K562 (cell line): ENCODE measurements around the gene PARK7. TPM values are rescaled to one million over a fixed set of nuclear protein-coding genes. Genes with fewer than 3 reads are reported as not detected.

Experiments used
- ATAC-seq: fragments of 200-7000 bp; cut with Tn5 transposase; 3 replicates; pipeline ENCODE4 v1.9.1; 2020; ENCODE audit warnings: moderate library complexity
- BruUV-seq: library from RNA; stranded (reverse); fragments of 400-500 nt; replicated peaks from 2 replicates; lab custom pipeline; 2021; lab: Mats Ljungman, UMichigan
- CTCF ChIA-PET: fragments of 300-600 bp; formaldehyde crosslinking; extraction: SDS; loops from one replicate; lab custom pipeline; 2021; ENCODE audit warnings: low intra/inter-chr PET ratio; lab: Yijun Ruan, JAX
- POLR2A ChIA-PET: fragments of 300-600, 350-650 bp; sonication (Branson Sonifier 250); formaldehyde crosslinking; extraction: SDS; loops from one replicate; lab custom pipeline; 2021; ENCODE audit warnings: antibody characterized with exemption, inconsistent platforms; lab: Yijun Ruan, JAX
- DNase-seq, 4 experiments: peaks; one replicate each; pipeline versions ENCODE4 v3.0.0 to v3.0.0-alpha.2; 2011 to 2018; ENCODE audit warnings: low spot score in 3 of 4, mixed read lengths in 3 of 4; ENCODE audit errors: extremely low read depth in 1 of 4
- FAIRE-seq: peaks from 2 replicates; lab custom pipeline; 2011; peaks lifted over from hg19 to GRCh38; lab: Jason Lieb, UNC
- H2AFZ ChIP-seq: 2 replicates; pipeline ENCODE4 v1.6.0; 2011; ENCODE audit warnings: low read depth, low read length, control low read depth, inconsistent platforms
- H3K27ac ChIP-seq: fragments of 200-600 bp; 3 replicates; pipeline ENCODE4 v1.8.0; 2011; ENCODE audit warnings: low read depth, mild to moderate bottlenecking, control low read depth, inconsistent platforms, low read length, moderate library complexity, mixed read lengths; ENCODE audit errors: extremely low read depth
- H3K27me3 ChIP-seq, 2 experiments: fragments of 300-600 bp in 1 of 2; 2 replicates in 1 of 2; 3 replicates in 1 of 2; pipeline versions ENCODE4 v1.6.0 to v1.8.0; 2011; ENCODE audit warnings: inconsistent platforms in 2 of 2, low read length in 2 of 2, mild to moderate bottlenecking in 1 of 2, mixed read lengths in 1 of 2, moderate library complexity in 1 of 2; ENCODE audit not compliant: control insufficient read depth in 2 of 2, insufficient read depth in 2 of 2
- H3K36me3 ChIP-seq: fragments of 300-600 bp; 3 replicates; pipeline ENCODE4 v1.8.0; 2011; ENCODE audit warnings: mild to moderate bottlenecking, low read length, inconsistent platforms; ENCODE audit not compliant: control insufficient read depth, insufficient read depth
- H3K4me1 ChIP-seq, 2 experiments: fragments of 200-600 bp in 1 of 2; replicated peaks in 1 of 2; 2 replicates in 1 of 2; 3 replicates in 1 of 2; pipeline versions ENCODE4 v1.5.1 to v1.8.0; 2011; ENCODE audit warnings: inconsistent platforms in 2 of 2, low read length in 2 of 2, mild to moderate bottlenecking in 1 of 2, mixed read lengths in 1 of 2, moderate library complexity in 1 of 2; ENCODE audit not compliant: control insufficient read depth in 2 of 2, insufficient read depth in 2 of 2
- H3K4me2 ChIP-seq: 2 replicates; pipeline ENCODE4 v1.6.1; 2011; ENCODE audit warnings: low read length, control low read depth, inconsistent platforms, mixed read lengths; ENCODE audit not compliant: insufficient read depth
- H3K4me3 ChIP-seq: fragments of 200-600 bp; sonication (generic), shearing (Covaris generic); 2 replicates; pipeline ENCODE4 v1.5.1; 2016; ENCODE audit warnings: control low read depth, inconsistent platforms
- H3K79me2 ChIP-seq: fragments of 200-600 bp; 3 replicates; pipeline ENCODE4 v1.8.0; 2011; ENCODE audit warnings: low read length, inconsistent platforms; ENCODE audit not compliant: control insufficient read depth, insufficient read depth
- H3K9ac ChIP-seq, 2 experiments: 2 replicates each; pipeline versions ENCODE4 v1.6.0 to v1.6.1; 2011; ENCODE audit warnings: low read depth in 2 of 2, low read length in 2 of 2, control low read depth in 1 of 2, inconsistent platforms in 1 of 2, mild to moderate bottlenecking in 1 of 2, mixed read lengths in 1 of 2; ENCODE audit not compliant: insufficient read depth in 1 of 2
- H3K9me1 ChIP-seq: one replicate; pipeline ENCODE4 v1.6.0; 2011; ENCODE audit warnings: inconsistent platforms, mild to moderate bottlenecking, low read length, moderate library complexity; ENCODE audit not compliant: control insufficient read depth, insufficient read depth
- H3K9me3 ChIP-seq: replicated peaks from 2 replicates; pipeline ENCODE4 v1.5.1; 2011; ENCODE audit warnings: low read depth, low read length, inconsistent platforms; ENCODE audit not compliant: control insufficient read depth, insufficient read depth
- H4K20me1 ChIP-seq: replicated peaks from 2 replicates; pipeline ENCODE4 v1.6.1; 2011; ENCODE audit warnings: low read length, inconsistent platforms, mixed read lengths; ENCODE audit not compliant: control insufficient read depth, insufficient read depth
- ARID1B ChIP-seq: fragments of 450-650 bp; IDR thresholded peaks from 2 replicates; pipeline ENCODE4 v1.6.1; 2016; ENCODE audit warnings: antibody characterized with exemption, mild to moderate bottlenecking, inconsistent platforms
- FOSL1 ChIP-seq: fragments of 200-800 bp; sonication (Bioruptor generic); conservative IDR thresholded peaks from 2 replicates; pipeline ENCODE4 v1.6.1; 2016; ENCODE audit warnings: missing genetic modification characterization, missing compliant biosample characterization
- NFE2 ChIP-seq: IDR thresholded peaks from 2 replicates; pipeline ENCODE4 v1.6.1; 2014; ENCODE audit warnings: antibody characterized with exemption, low read depth
- U2AF1 ChIP-seq: fragments of 200-400 bp; formaldehyde crosslinking; optimal IDR thresholded peaks from 2 replicates; pipeline ENCODE3; 2017; ENCODE audit warnings: mild to moderate bottlenecking, low read depth, low read length, moderate library complexity
- ZNF121 ChIP-seq: sonication (generic); formaldehyde crosslinking; conservative IDR thresholded peaks from 2 replicates; pipeline ENCODE4 v1.8.0; 2022; ENCODE audit warnings: missing genetic modification reagents
- ZNF316 ChIP-seq: fragments of 450-650 bp; IDR thresholded peaks from 2 replicates; pipeline ENCODE4 v1.6.1; 2016
- WGBS: fragments of 100-300 bp; shearing (Covaris generic); methylation state at CpG from one replicate; pipeline ENCODE4 v1.1.6; 2016; ENCODE audit warnings: low coverage, mixed read lengths; ENCODE audit not compliant: insufficient coverage; ENCODE audit errors: missing lambda C conversion rate; 5-methylcytosine and 5-hydroxymethylcytosine counted together
- in situ Hi-C: fragments of 300-500 bp; cut with MboI; formaldehyde crosslinking; loops from 4 replicates; pipeline ENCODE4 v1.15.0; 2018; ENCODE audit warnings: inconsistent platforms, mixed read lengths
- intact Hi-C: fragments of 100-400 bp; cut with micrococcal nuclease; formaldehyde crosslinking; loops from 2 replicates; pipeline ENCODE4 v1.14.2; 2022
- polyA plus RNA-seq, 8 experiments: library from polyadenylated mRNA; depleted of rRNA in 4 of 8; stranded (reverse) in 5 of 8; unstranded in 3 of 8; fragments of >200 nt; fragmentation: Nextera tagmentation in 2 of 8; fragmentation: Illumina TruSeq in 1 of 8; extraction: Ambion mirVana in 2 of 8; extraction: Trizol in 1 of 8; gene quantifications; 2 replicates each; pipeline versions ENCODE4 v1.2.1 to v1.2.3, GENCODE V29; 2011 to 2014; ENCODE audit warnings: inconsistent platforms in 1 of 8, missing spikeins in 1 of 8
- total RNA-seq, 7 experiments: library from RNA; depleted of rRNA in 6 of 7; stranded (reverse); fragments of >200 nt in 6 of 7; fragmentation: Illumina TruSeq in 2 of 7; extraction: Trizol in 2 of 7; gene quantifications; 2 replicates each; pipeline versions ENCODE4 v1.2.1 to v1.2.3, GENCODE V29; 2011 to 2021; ENCODE audit warnings: low replicate concordance in 1 of 7
- TF ChIP-seq, protein P1 (sequence below): fragments of 450-650 bp; IDR thresholded peaks from 2 replicates; pipeline ENCODE4 v1.6.1; 2014; ENCODE audit warnings: low read depth, mild to moderate bottlenecking, moderate library complexity, borderline replicate concordance

The PARK7 gene
- total and polyA plus RNA-seq, 9 of the 15 experiments (the other 6 are each of a cell fraction or from before 2014, with no cell fraction given), result 374 to 1,298 (median 484) TPM

DNA sequence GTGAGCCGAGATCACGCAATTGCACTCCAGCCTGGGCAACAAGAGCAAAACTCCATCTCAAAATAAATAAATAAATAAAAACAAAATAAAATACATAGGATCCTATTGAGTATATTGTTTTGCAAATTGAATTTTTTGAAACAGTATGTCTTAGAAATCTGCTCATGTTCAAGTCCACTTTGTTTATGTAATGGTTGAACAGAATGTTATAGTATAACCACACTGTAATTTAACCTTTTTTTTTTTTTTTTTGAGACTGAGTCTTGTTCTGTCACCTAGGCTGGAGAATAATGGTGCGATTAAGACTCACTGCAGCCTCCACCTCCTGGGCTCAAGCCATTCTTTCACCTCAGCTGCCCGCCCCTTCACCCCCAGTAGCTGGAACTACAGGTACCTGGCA is 31.4 kb downstream of the PARK7 start:
- intact Hi-C loops, result no loop called here
- no peak overlapping the region for H3K4me3 ChIP-seq
- TF ChIP-seq U2AF1 (no peak), ZNF121 (CRISPR knock-in tag) (peak; percentile 44; the same call in 1 of the 2 replicates)
- TF ChIP-seq, all 486 proteins: peak for 1
- BruUV-seq, result no TSS peak
- H3K4me2 ChIP-seq, result no peak overlapping the region
- H3K79me2 ChIP-seq, result no peaks in the 10 kb centered on the region
- no peak overlapping the region for H3K27ac ChIP-seq
- H3K9me3 ChIP-seq, result no peaks in the 10 kb centered on the region
- DNase-seq, result no peak
- no peak for FAIRE-seq
- no peak for ATAC-seq
- no peaks in the 10 kb centered on the region for H3K36me3 ChIP-seq
- H3K27me3 ChIP-seq, result no peaks in the 10 kb centered on the region
- CTCF ChIA-PET, result no interaction called here
- WGBS, result 91% methylated on average over 4 of the region's 4 CpGs
- H4K20me1 ChIP-seq, result no peaks in the 10 kb centered on the region
- no peak overlapping the region for H2AFZ ChIP-seq
- in situ Hi-C loops, result no loop called here
- no peak overlapping the region for H3K9ac ChIP-seq
- H3K9me1 ChIP-seq, result no peaks in the 10 kb centered on the region
- H3K4me1 ChIP-seq, result no peaks in the 10 kb centered on the region; a peak in 2 of 5 replicates
- POLR2A ChIA-PET, result interaction anchor here (0.9 kb wide), 1 partner anchor 396 kb away, joined by 3 read pairs; no protein-coding TSS in a partner anchor

DNA sequence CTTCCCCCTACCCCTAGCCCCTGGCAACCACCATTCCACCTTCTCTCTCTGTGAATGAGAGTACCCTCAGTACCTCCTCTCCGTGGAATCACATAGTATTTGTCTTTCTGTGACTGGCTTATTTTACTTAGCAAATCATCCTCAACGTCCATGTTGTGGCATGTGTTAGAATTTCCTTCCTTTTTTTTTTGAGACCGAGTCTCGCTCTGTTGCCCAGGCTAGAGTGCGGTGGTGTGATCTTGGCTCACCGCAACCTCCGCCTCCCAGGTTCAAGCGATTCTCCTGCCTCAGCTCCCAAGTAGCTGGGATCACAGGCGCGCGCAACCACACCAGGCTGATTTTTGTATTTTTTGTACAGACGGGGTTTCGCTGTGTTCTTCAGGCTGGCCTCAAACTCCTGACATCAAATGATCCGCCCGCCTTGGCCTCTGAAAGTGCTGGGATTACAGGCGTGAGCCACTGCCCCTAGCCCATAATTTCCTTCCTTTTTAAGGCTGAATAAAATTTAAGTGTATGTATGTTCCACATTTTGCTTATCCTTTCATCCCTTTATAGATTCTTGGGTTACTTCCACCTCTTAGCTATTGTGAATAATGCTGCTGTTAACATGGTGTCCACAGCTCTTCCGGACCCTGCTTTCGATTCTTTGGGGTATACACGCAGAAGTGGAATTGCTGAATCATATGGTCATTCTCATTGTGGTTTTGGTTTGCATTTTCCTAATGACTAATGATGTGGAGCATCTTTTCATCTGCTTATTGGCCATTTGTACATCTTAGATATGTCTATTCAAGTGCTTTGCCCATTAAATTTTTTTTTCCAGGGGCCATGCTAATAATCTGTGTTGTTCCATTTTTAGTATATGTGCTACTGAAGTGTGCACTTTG is 32.3 kb downstream of the PARK7 start:
- H3K9me3 ChIP-seq, result no peaks in the 10 kb centered on the region; the same call in 1 of the 2 replicates
- POLR2A ChIA-PET, result no interaction called here
- no peak overlapping the region for H3K27ac ChIP-seq
- no peak overlapping the region for H2AFZ ChIP-seq
- H3K9ac ChIP-seq, result no peak overlapping the region
- BruUV-seq, result no TSS peak
- ATAC-seq (no peak), FAIRE-seq (peak; percentile 59), DNase-seq (no peak)
- TF ChIP-seq NFE2, result peak; percentile 44; the same call in 1 of the 2 replicates
- TF ChIP-seq FOSL1 (tag), result 0 out of 2 replicates have a peak, but pooled peaks have one; percentile 27
- TF ChIP-seq, protein P1, sequence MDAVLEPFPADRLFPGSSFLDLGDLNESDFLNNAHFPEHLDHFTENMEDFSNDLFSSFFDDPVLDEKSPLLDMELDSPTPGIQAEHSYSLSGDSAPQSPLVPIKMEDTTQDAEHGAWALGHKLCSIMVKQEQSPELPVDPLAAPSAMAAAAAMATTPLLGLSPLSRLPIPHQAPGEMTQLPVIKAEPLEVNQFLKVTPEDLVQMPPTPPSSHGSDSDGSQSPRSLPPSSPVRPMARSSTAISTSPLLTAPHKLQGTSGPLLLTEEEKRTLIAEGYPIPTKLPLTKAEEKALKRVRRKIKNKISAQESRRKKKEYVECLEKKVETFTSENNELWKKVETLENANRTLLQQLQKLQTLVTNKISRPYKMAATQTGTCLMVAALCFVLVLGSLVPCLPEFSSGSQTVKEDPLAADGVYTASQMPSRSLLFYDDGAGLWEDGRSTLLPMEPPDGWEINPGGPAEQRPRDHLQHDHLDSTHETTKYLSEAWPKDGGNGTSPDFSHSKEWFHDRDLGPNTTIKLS, result no peak
- no peak for TF ChIP-seq ARID1B
- peak; percentile 10; the same call in 1 of the 2 replicates for TF ChIP-seq ZNF316
- H3K4me1 ChIP-seq, result no peaks in the 10 kb centered on the region; a peak in 2 of 5 replicates
- in situ Hi-C loops (no loop called here), intact Hi-C loops (no loop called here)
- no peaks in the 10 kb centered on the region for H3K36me3 ChIP-seq
- H3K4me2 ChIP-seq, result no peak overlapping the region
- H3K79me2 ChIP-seq, result no peaks in the 10 kb centered on the region
- no peaks in the 10 kb centered on the region for H3K27me3 ChIP-seq
- H3K9me1 ChIP-seq, result no peaks in the 10 kb centered on the region
- H4K20me1 ChIP-seq, result no peaks in the 10 kb centered on the region
- 78% methylated on average over 19 of the region's 19 CpGs for WGBS
- no peak overlapping the region for H3K4me3 ChIP-seq
- CTCF ChIA-PET, result interaction anchor here (0.7 kb wide), 1 partner anchor 23 kb away, joined by 4 read pairs; no protein-coding TSS in a partner anchor
